WI38 (cell line): ENCODE measurements around the gene TMEM273.

ENCODE experiments used
- H3K4me3 ChIP-seq: 2 replicates; pipeline ENCODE4 v1.5.1; 2011; ENCODE audit warnings: low read depth, mild to moderate bottlenecking, control low read depth, low read length
- TF ChIP-seq, protein P1 (sequence below): IDR thresholded peaks from 2 replicates; pipeline ENCODE4 v1.5.1; 2012; ENCODE audit warnings: low read depth, mild to moderate bottlenecking, control low read depth, low read length

Gene TMEM273

DNA sequence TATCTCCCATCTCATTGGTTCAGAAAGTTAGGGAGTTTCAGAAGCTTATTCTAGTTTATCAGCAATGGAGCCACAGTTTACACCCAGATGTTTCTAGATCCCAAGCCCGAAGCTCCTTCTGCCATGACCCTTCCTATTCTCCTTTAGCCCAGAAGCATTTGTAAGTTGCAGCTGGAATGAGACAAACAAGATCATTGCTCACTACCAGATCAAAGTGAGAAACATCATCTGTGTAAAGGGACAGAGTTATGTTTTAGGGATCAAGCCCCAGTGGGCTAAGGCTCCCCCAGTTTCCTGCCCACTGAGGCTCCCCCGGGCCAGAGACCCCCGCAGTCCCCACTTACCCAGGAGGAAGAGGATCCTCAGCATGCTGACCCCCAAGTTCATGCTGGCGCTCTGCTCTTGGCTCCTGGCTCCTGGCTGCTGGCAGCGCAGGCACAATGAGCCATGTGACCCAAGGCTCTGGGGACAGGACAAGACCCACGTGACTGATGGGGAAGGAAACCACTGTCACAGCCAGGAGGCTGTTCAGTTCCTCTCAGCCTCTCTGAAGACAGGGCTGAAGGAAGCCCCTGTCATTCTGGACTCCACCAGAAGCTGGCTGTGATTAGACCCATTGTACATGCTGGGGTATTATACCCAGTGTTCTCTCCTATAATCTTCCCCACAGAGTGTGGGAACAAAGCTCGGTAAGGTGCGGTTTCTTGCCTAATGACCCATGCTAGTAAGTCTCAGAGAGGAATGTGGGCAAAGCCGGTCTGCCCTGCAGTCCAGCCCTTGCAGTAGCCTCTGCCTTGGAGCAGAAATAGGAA lies at the start of gene TMEM273:
TSS of gene TMEM273 (minus strand) at position 442 of the 812 bp plus-strand sequence. CDS start at position 387, 55 bp downstream.
- TF ChIP-seq, protein P1, sequence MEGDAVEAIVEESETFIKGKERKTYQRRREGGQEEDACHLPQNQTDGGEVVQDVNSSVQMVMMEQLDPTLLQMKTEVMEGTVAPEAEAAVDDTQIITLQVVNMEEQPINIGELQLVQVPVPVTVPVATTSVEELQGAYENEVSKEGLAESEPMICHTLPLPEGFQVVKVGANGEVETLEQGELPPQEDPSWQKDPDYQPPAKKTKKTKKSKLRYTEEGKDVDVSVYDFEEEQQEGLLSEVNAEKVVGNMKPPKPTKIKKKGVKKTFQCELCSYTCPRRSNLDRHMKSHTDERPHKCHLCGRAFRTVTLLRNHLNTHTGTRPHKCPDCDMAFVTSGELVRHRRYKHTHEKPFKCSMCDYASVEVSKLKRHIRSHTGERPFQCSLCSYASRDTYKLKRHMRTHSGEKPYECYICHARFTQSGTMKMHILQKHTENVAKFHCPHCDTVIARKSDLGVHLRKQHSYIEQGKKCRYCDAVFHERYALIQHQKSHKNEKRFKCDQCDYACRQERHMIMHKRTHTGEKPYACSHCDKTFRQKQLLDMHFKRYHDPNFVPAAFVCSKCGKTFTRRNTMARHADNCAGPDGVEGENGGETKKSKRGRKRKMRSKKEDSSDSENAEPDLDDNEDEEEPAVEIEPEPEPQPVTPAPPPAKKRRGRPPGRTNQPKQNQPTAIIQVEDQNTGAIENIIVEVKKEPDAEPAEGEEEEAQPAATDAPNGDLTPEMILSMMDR: no peak
- no peak within 1 kb of the TSS for H3K4me3 ChIP-seq

- H3K4me3 ChIP-seq: no peak overlapping the region
- TF ChIP-seq, protein P1: no peak
Measured at GRCh38 chr10:49237985-49238384, 49.8 kb upstream of the TMEM273 start.

GRCh38 chr10:49235392-49235791 lies 47.2 kb upstream of the TMEM273 start:
- TF ChIP-seq, protein P1: no peak
- no peak overlapping the region for H3K4me3 ChIP-seq

GRCh38 chr10:49231086-49231820 lies 43.1 kb upstream of the TMEM273 start:
- TF ChIP-seq, protein P1: no peak
- H3K4me3 ChIP-seq: no peak overlapping the region

DNA sequence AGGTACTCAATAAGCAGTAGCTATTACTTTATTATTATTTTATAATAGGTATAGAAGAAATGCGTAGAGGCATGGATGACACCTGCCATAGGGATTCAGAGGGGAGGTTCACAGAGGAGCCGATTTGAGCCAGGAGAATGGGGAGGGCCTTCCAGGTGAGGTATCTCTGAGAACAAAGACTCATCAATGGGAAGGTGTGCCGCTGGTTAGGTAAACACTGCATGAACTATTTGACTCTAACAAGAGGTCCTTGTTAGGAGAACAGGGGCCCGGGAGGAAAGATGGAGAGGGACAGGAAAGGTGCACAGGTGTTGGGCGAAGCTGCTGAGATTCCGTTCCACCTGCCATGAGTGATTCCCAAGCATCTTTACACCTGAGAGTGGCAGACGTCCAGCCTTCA lies 41.8 kb upstream of the TMEM273 start:
- H3K4me3 ChIP-seq: no peak overlapping the region
- TF ChIP-seq, protein P1: no peak

- TF ChIP-seq, protein P1: no peak
- no peak overlapping the region for H3K4me3 ChIP-seq
Measured at GRCh38 chr10:49228677-49229076, 40.5 kb upstream of the TMEM273 start.

- TF ChIP-seq, protein P1: no peak
- H3K4me3 ChIP-seq: no peak overlapping the region
Measured at GRCh38 chr10:49227406-49227805, 39.2 kb upstream of the TMEM273 start.
